ENCODE data around the gene RHBDD2.

GRCh38 chr7:75867390-75867717 is 11.5 kb upstream of the RHBDD2 start:
- TF ChIP-seq CTCF (IDR thresholded peaks at IDR 0.05), result no peak
- TF ChIP-seq POLR2A (IDR thresholded peaks at IDR 0.05), result no peak

All from vagina (tissue), 2 donors.